Measurements from ENCODE around the gene EHMT1.
"Not testable (repeated sequence)": the region's sequence is repeated elsewhere in the genome, so short reads cannot be mapped to it uniquely, and the experiment has no call there.

EHMT1 gene

DNA sequence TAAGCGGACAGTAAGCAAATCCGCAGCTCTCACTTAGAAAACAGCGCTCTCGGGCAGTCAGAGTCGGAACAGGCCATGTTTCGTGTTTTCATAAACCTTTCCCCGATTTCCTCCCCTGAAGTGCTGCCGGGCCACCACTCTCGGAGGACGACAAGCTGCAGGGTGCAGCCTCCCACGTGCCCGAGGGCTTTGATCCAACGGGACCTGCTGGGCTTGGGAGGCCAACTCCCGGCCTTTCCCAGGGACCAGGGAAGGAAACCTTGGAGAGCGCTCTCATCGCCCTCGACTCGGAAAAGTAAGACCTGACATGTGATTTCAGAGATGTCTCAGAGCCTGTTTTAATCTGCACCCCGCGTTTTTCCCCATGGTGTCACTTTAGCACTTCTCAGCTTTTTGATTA lies 159.0 kb downstream of the EHMT1 start:
- DNase-seq (ENCODE audit: extremely low spot score) = no peak
- TF ChIP-seq SP1 (IDR thresholded peaks at IDR 0.05) (no peak), PKNOX1 (IDR thresholded peaks at IDR 0.05) (no peak), CTBP1 (IDR thresholded peaks at IDR 0.05; ENCODE audit: borderline replicate concordance) (no peak), L3MBTL2 (conservative IDR thresholded peaks at IDR 0.05) (no peak), NFRKB (IDR thresholded peaks at IDR 0.05) (no peak), ZNF384 (IDR thresholded peaks at IDR 0.05) (no peak), HDGF (IDR thresholded peaks at IDR 0.05; ENCODE audit: borderline replicate concordance) (no peak), FOXA1 (IDR thresholded peaks at IDR 0.05) (no peak), FOXM1 (IDR thresholded peaks at IDR 0.05; ENCODE audit: borderline replicate concordance) (no peak), TARDBP (IDR thresholded peaks at IDR 0.05) (no peak), ELF4 (IDR thresholded peaks at IDR 0.05) (no peak), BHLHE40 (IDR thresholded peaks at IDR 0.05; ENCODE audit: borderline replicate concordance) (no peak), ARNT (IDR thresholded peaks at IDR 0.05) (no peak), FOXK2 (IDR thresholded peaks at IDR 0.05) (no peak), LEF1 (IDR thresholded peaks at IDR 0.05; ENCODE audit: borderline replicate concordance) (no peak)
- CTCF ChIA-PET = no interaction called here
- POLR2A ChIA-PET = no interaction called here

DNA sequence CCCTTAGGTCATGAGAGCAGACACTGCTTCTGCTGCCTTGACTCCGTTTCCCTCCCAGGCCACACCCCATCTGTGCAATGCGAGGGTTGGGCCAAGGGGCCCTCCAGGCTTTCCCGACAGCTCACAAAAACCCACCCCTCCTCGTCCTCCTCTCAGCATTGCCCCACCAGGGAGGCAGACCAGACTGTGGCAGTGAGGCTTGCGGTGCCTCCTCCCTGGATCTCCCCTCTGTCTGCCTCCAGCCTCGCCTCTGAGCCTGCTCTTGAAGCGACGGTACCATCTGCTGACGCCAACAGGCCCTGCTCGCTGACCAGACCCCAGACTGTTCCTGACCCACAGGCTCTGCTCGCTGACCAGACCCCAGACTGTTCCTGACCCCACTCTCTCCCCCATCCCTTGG lies 159.5 kb downstream of the EHMT1 start:
- ChIA-PET POLR2A (no interaction called here), CTCF (no interaction called here)
- no peak for DNase-seq (ENCODE audit: extremely low spot score)
- TF ChIP-seq SP1 (IDR thresholded peaks at IDR 0.05) (no peak), L3MBTL2 (conservative IDR thresholded peaks at IDR 0.05) (no peak), ARNT (IDR thresholded peaks at IDR 0.05) (no peak), ZNF384 (IDR thresholded peaks at IDR 0.05) (no peak), FOXM1 (IDR thresholded peaks at IDR 0.05; ENCODE audit: borderline replicate concordance) (no peak), FOXK2 (IDR thresholded peaks at IDR 0.05) (no peak), BHLHE40 (IDR thresholded peaks at IDR 0.05; ENCODE audit: borderline replicate concordance) (no peak), LEF1 (IDR thresholded peaks at IDR 0.05; ENCODE audit: borderline replicate concordance) (no peak), TARDBP (IDR thresholded peaks at IDR 0.05) (no peak)

DNA sequence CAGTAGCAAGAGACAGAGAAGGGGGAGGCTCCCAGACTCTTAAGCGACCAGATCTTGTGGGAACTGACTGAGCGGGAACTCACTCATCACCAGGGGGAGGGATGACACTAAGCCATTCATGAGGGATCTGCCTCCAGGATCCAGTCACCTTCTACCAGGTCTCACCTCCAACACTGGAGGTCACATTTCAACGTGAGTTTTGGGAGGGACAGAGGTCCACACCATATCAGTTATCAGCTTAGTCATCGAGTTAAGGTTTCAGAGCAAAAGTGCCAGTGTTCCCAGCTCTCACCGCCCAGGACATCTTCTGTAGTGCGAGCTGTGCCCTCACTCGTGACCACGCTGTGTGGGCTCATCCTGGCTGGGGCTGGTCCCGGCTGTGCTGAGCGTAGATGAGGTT lies 160.1 kb downstream of the EHMT1 start:
- TF ChIP-seq CTBP1 (IDR thresholded peaks at IDR 0.05; ENCODE audit: borderline replicate concordance) = no peak
- TF ChIP-seq FOXA1 (IDR thresholded peaks at IDR 0.05) = no peak
- TF ChIP-seq TARDBP (IDR thresholded peaks at IDR 0.05) = no peak
- no peak for TF ChIP-seq ARNT (IDR thresholded peaks at IDR 0.05)
- TF ChIP-seq L3MBTL2 (conservative IDR thresholded peaks at IDR 0.05) = no peak
- TF ChIP-seq HDGF (IDR thresholded peaks at IDR 0.05; ENCODE audit: borderline replicate concordance) = no peak
- no peak for TF ChIP-seq ZNF384 (IDR thresholded peaks at IDR 0.05)
- TF ChIP-seq BHLHE40 (IDR thresholded peaks at IDR 0.05; ENCODE audit: borderline replicate concordance) = no peak
- ChIA-PET POLR2A (no interaction called here), CTCF (no interaction called here)
- DNase-seq (ENCODE audit: extremely low spot score) = no peak

DNA sequence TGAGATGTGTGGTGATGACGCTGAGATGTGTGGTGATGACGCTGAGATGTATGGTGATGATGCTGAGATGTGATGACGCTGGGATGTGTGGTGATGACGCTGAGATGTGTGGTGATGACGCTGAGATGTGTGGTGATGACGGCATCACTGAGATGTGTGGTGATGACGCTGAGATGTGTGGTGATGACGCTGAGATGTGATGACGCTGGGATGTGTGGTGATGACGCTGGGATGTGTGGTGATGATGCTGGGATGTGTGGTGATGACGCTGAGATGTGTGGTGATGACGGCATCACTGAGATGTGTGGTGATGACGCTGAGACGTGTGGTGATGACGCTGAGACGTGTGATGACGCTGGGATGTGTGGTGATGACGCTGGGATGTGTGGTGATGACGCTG lies 161.2 kb downstream of the EHMT1 start:
- DNase-seq (ENCODE audit: extremely low spot score); CTCF ChIA-PET; POLR2A ChIA-PET: not testable (repeated sequence)

- no peak for DNase-seq (ENCODE audit: extremely low spot score)
- ChIA-PET POLR2A (no interaction called here), CTCF (no interaction called here)
- TF ChIP-seq TARDBP (IDR thresholded peaks at IDR 0.05) = no peak
- no peak for TF ChIP-seq SP1 (IDR thresholded peaks at IDR 0.05)
- TF ChIP-seq ZNF384 (IDR thresholded peaks at IDR 0.05) = no peak
- TF ChIP-seq LEF1 (IDR thresholded peaks at IDR 0.05; ENCODE audit: borderline replicate concordance) = no peak
- no peak for TF ChIP-seq FOXA1 (IDR thresholded peaks at IDR 0.05)
- TF ChIP-seq FOXK2 (IDR thresholded peaks at IDR 0.05) = no peak
- TF ChIP-seq CTBP1 (IDR thresholded peaks at IDR 0.05; ENCODE audit: borderline replicate concordance) = no peak
- no peak for TF ChIP-seq PKNOX1 (IDR thresholded peaks at IDR 0.05)
- no peak for TF ChIP-seq HDGF (IDR thresholded peaks at IDR 0.05; ENCODE audit: borderline replicate concordance)
- no peak for TF ChIP-seq NFRKB (IDR thresholded peaks at IDR 0.05)
- no peak for TF ChIP-seq BHLHE40 (IDR thresholded peaks at IDR 0.05; ENCODE audit: borderline replicate concordance)
- no peak for TF ChIP-seq ELF4 (IDR thresholded peaks at IDR 0.05)
- no peak for TF ChIP-seq SUZ12 (IDR thresholded peaks at IDR 0.05)
- no peak for TF ChIP-seq ARNT (IDR thresholded peaks at IDR 0.05)
- no peak for TF ChIP-seq FOXM1 (IDR thresholded peaks at IDR 0.05; ENCODE audit: borderline replicate concordance)
- TF ChIP-seq L3MBTL2 (conservative IDR thresholded peaks at IDR 0.05) = no peak
Measured at GRCh38 chr9:137781906-137782585, 163.2 kb downstream of the EHMT1 start.

DNA sequence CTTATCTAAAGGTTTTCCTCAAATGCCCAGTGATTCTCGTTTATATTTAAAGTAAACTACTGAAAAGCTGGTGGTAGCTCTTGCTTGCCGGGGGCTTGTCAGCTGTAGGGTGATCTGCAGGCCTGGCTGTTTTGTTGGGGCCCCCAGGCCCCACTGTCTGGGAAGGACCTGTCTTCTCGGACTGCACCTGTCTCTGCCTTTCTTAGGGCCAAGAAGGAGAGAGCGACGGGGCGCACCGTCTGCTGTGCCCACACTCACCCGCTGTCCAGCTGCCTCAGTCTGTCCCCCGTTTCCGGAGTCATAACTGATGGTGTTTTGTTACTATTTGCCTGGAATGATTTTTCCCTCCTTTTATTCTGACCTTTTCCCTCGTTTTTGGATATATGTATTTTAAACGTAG lies 164.7 kb downstream of the EHMT1 start:
- ChIA-PET CTCF (no interaction called here), POLR2A (no interaction called here)
- no peak for TF ChIP-seq ZNF384 (IDR thresholded peaks at IDR 0.05)
- no peak for TF ChIP-seq CTBP1 (IDR thresholded peaks at IDR 0.05; ENCODE audit: borderline replicate concordance)
- no peak for TF ChIP-seq HDGF (IDR thresholded peaks at IDR 0.05; ENCODE audit: borderline replicate concordance)
- TF ChIP-seq ELF4 (IDR thresholded peaks at IDR 0.05) = no peak
- DNase-seq (ENCODE audit: extremely low spot score) = no peak

DNA sequence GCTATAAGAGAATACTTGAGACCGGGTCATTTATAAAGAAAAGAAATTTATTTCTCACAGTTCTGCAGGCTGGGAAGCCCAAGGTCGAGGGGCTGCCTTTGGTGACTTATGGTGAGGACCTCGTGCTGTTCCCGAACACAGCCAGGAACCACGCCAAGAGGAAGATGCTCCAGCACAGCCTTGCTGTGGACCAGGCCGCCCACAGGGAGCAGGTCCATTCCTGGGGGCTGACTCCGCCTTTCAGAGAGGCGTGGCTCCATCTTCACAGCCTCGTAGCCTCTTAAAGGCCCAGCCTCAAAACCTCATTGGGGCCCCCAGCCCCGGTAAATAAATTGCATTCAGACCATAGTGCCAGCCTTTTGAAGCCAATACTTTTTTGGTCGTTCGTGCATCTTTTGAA lies 165.2 kb downstream of the EHMT1 start:
- CTCF ChIA-PET = no interaction called here
- POLR2A ChIA-PET = no interaction called here
- peak; percentile 21 for DNase-seq (ENCODE audit: extremely low spot score)
- TF ChIP-seq TARDBP (IDR thresholded peaks at IDR 0.05) (no peak), ZNF384 (IDR thresholded peaks at IDR 0.05) (no peak), FOXA1 (IDR thresholded peaks at IDR 0.05) (no peak), SP1 (IDR thresholded peaks at IDR 0.05) (no peak), FOXM1 (IDR thresholded peaks at IDR 0.05; ENCODE audit: borderline replicate concordance) (no peak), HDGF (IDR thresholded peaks at IDR 0.05; ENCODE audit: borderline replicate concordance) (no peak), NFRKB (IDR thresholded peaks at IDR 0.05) (no peak), PKNOX1 (IDR thresholded peaks at IDR 0.05) (no peak), L3MBTL2 (conservative IDR thresholded peaks at IDR 0.05) (no peak), SUZ12 (IDR thresholded peaks at IDR 0.05) (no peak), ARNT (IDR thresholded peaks at IDR 0.05) (no peak), BHLHE40 (IDR thresholded peaks at IDR 0.05; ENCODE audit: borderline replicate concordance) (no peak), LEF1 (IDR thresholded peaks at IDR 0.05; ENCODE audit: borderline replicate concordance) (no peak), FOXK2 (IDR thresholded peaks at IDR 0.05) (no peak), CTBP1 (IDR thresholded peaks at IDR 0.05; ENCODE audit: borderline replicate concordance) (no peak), ELF4 (IDR thresholded peaks at IDR 0.05) (no peak)

Measured in HEK293T (cell line).